Measurements from ENCODE around the gene CAPN12. TPM values are rescaled to one million over a fixed set of nuclear protein-coding genes. Genes with fewer than 3 reads are reported as not detected.
"Not testable (repeated sequence)": the region's sequence is repeated elsewhere in the genome, so short reads cannot be mapped to it uniquely, and the experiment has no call there.

CAPN12 gene, protein sequence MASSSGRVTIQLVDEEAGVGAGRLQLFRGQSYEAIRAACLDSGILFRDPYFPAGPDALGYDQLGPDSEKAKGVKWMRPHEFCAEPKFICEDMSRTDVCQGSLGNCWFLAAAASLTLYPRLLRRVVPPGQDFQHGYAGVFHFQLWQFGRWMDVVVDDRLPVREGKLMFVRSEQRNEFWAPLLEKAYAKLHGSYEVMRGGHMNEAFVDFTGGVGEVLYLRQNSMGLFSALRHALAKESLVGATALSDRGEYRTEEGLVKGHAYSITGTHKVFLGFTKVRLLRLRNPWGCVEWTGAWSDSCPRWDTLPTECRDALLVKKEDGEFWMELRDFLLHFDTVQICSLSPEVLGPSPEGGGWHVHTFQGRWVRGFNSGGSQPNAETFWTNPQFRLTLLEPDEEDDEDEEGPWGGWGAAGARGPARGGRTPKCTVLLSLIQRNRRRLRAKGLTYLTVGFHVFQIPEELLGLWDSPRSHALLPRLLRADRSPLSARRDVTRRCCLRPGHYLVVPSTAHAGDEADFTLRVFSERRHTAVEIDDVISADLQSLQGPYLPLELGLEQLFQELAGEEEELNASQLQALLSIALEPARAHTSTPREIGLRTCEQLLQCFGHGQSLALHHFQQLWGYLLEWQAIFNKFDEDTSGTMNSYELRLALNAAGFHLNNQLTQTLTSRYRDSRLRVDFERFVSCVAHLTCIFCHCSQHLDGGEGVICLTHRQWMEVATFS
- 5.3 TPM for polyA plus RNA-seq (2012; ENCODE audit: low read depth, missing spikeins)

DNA sequence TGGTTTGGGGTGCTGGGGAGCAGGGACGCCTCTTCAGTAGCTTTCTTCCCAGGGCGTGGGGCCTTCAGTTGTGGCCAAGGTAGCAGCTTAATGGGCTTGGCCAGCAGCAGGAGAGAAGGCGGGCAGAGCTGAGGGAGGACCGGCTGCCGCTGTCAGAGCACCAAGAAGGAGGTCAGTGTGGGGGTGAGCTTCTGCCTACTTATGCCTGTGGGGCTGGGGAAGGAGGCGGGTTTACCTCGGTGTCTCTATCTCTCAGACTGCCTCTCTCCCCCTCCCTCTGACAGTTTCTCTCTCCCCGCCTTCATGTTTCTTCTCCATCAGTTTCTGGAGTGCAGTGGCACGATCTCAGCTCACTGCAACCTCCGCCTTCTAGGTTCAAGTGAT is at the start of gene CAPN12:
Gene CAPN12, minus strand, starts transcription at position 177 of the 384 bp plus-strand sequence. CDS start 309 bp downstream, outside the sequence.
- FAIRE-seq = no peak

DNA sequence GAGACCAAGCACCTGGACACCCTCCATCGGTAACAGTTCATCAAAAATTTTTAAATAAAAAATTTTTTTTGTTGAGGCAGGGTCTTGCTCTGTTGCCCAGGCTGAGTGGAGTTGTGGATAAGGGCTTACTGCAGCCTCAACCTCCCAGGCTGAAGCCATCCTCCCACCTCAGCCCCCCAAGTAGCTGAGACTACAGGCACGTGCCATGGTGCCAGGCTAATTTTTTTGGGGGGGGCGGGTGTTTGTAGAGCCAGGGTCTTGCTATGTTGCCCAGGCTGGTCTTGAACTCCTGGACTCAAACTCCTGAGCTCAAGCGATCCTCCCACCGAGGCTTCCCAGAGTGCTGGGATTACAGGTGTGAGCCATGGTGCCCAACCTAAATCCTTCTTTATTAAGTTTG is 49.4 kb upstream of the CAPN12 start:
- TF ChIP-seq POU2F2 (IDR thresholded peaks at IDR 0.05; ENCODE audit: low read depth, low read length) (no peak), PAX5 (IDR thresholded peaks at IDR 0.05; ENCODE audit: insufficient read depth, low read length, severe bottlenecking) (no peak), POLR2A (IDR thresholded peaks at IDR 0.05; ENCODE audit: low read depth, low read length) (no peak), TAF1 (IDR thresholded peaks at IDR 0.05; ENCODE audit: low read depth, low read length) (no peak), SPI1 (IDR thresholded peaks at IDR 0.05; ENCODE audit: low read depth, low read length) (no peak), POLR2AphosphoS5 (IDR thresholded peaks at IDR 0.05; ENCODE audit: low read depth, low read length) (no peak)
- FAIRE-seq (no peak), DNase-seq (ENCODE audit: insufficient read length, low spot score) (no peak)

More for the DNA sequence above, at the start of gene CAPN12:
- TF ChIP-seq PAX5 (IDR thresholded peaks at IDR 0.05; ENCODE audit: insufficient read depth, low read length, severe bottlenecking) (no peak), TAF1 (IDR thresholded peaks at IDR 0.05; ENCODE audit: low read depth, low read length) (no peak), POLR2A (IDR thresholded peaks at IDR 0.05; ENCODE audit: low read depth, low read length) (no peak), POLR2AphosphoS5 (IDR thresholded peaks at IDR 0.05; ENCODE audit: low read depth, low read length) (no peak), POU2F2 (IDR thresholded peaks at IDR 0.05; ENCODE audit: low read depth, low read length) (no peak), SPI1 (IDR thresholded peaks at IDR 0.05; ENCODE audit: low read depth, low read length) (no peak)
- no peak for DNase-seq (ENCODE audit: insufficient read length, low spot score)

DNA sequence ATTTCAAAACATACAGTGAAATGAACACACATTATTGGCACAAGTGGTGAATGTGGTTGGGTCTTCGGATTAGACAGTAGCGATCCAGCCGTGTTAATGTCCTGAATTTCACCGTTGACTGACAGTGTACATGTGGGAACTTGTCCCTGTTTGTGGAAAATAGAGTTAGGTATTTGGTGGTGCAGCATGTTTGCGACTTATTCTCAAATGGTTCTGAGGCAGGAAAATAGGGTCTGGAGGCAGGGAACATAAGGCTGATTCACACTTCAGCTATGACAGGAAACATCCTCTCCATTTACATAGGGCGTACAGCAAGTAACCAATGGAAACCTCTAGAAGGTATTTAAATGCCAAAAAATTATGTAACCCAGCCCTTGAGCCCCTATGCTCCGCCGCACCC is 48.9 kb upstream of the CAPN12 start:
- DNase-seq (ENCODE audit: insufficient read length, low spot score) (no peak), FAIRE-seq (peak; percentile 9)
- TF ChIP-seq SPI1 (IDR thresholded peaks at IDR 0.05; ENCODE audit: low read depth, low read length) (no peak), TAF1 (IDR thresholded peaks at IDR 0.05; ENCODE audit: low read depth, low read length) (no peak), PAX5 (IDR thresholded peaks at IDR 0.05; ENCODE audit: insufficient read depth, low read length, severe bottlenecking) (no peak), POLR2A (IDR thresholded peaks at IDR 0.05; ENCODE audit: low read depth, low read length) (no peak), POU2F2 (IDR thresholded peaks at IDR 0.05; ENCODE audit: low read depth, low read length) (no peak), POLR2AphosphoS5 (IDR thresholded peaks at IDR 0.05; ENCODE audit: low read depth, low read length) (no peak)

DNA sequence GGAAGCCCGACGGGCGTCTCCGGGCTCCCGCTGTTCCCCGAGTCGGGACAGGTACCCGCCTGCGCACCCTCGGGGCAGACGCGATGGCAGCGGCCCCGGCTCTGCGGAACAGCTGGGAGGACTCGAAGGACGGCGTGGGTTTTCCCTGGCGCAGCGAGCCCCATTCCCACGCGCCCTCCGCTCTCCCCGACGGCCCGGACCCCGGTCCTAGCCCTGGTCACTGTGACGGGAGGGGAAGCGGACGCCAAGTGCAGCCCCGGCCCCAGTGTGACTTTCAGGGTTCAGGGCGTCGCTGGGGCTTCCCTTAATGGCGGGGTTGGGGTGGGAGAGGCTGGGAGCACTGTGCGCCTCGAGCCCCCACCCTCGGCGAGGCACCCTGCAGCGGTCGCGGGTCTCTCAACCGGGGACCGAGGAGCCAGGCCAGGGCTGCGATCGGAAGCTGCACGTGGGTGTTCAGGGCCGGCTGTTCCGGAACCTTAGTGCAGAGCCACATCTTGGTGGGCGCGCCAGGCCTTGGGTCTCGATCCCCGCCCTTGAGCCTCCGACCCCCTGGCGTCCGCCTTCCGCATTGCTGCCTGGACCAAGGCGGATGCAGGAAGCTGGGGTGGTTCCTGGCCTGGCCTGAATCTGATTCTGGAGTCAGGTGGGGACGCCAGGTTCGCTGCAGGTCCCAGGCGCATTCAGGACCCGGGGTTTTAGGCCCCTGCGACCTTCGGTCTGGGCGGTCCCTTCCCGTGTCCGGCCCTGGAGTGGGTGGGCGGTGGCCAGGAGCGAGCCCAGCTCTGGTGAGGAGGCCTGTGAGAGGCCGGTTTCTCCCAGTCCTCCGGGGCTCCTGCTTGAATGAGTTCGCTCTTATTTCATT is 48.2 kb upstream of the CAPN12 start:
- peak; percentile 85 for FAIRE-seq
- DNase-seq (ENCODE audit: insufficient read length, low spot score) = no peak
- TF ChIP-seq POLR2A (IDR thresholded peaks at IDR 0.05; ENCODE audit: low read depth, low read length) (no peak), TAF1 (IDR thresholded peaks at IDR 0.05; ENCODE audit: low read depth, low read length) (no peak), PAX5 (IDR thresholded peaks at IDR 0.05; ENCODE audit: insufficient read depth, low read length, severe bottlenecking) (no peak)

DNA sequence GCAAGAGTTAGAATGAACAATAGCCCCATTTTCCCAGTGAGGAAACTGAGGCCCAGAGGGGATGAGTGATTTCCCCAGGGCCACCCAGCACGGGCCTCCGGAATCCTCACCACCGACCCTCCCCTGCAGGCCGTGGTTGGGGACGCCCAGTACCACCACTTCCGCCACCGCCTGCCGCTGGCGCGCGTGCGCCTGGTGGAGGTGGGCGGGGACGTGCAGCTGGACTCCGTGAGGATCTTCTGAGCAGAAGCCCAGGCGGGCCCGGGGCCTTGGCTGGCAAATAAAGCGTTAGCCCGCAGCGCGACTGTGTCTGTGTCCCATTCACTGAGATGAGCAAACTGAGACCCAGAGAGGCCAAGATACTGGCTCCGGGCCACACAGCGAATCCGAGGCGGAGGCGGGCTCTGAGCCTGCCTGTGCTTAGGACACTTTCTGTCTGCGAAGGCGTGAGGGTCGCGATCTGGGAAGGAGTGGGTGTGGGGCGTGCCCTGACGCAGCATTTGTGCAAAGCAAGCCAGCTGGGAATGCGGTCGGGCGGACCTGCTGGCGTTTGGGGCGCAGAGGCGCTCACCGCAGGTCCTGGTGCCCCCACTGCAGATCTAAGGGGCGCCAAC is 47.3 kb upstream of the CAPN12 start:
- FAIRE-seq = peak; percentile 100
- not testable (repeated sequence) for DNase-seq (ENCODE audit: insufficient read length, low spot score)

DNA sequence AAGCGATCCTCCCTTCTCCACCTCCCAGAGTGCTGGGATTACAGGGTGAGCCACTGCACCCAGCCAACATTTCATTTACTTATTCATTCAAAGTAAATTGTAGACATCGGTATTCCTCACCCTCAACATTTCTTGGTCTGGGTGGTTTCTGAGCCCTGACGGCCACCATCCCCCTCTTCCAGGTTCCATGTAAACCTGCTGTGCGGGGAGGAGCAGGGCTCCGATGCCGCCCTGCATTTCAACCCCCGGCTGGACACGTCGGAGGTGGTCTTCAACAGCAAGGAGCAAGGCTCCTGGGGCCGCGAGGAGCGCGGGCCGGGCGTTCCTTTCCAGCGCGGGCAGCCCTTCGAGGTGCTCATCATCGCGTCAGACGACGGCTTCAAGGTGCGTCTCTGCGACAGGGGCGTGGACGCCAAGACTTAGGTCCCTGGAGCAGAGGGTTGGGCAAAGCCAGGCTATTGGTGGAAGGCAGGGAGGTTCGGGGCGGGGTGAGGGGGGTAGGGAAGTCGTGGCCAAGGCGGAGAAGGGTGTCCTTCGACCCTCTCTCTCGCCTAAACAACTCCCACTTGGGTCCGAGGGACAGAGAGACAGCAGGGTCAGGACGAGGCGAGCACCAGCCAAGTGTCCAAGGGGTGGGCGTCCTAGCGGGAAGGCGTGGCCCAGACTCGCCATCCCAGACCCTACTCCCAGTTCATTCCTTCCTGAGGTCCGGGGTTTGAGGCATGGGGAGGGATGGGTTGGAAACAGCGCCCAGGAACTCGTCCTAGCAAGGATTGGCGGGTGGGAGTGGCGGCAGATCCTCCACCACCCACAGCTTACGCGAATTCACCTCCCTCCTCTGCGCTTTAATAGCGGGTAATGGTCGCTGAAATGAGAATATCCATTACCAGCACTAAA is 46.5 kb upstream of the CAPN12 start:
- not testable (repeated sequence) for FAIRE-seq; DNase-seq (ENCODE audit: insufficient read length, low spot score)

DNA sequence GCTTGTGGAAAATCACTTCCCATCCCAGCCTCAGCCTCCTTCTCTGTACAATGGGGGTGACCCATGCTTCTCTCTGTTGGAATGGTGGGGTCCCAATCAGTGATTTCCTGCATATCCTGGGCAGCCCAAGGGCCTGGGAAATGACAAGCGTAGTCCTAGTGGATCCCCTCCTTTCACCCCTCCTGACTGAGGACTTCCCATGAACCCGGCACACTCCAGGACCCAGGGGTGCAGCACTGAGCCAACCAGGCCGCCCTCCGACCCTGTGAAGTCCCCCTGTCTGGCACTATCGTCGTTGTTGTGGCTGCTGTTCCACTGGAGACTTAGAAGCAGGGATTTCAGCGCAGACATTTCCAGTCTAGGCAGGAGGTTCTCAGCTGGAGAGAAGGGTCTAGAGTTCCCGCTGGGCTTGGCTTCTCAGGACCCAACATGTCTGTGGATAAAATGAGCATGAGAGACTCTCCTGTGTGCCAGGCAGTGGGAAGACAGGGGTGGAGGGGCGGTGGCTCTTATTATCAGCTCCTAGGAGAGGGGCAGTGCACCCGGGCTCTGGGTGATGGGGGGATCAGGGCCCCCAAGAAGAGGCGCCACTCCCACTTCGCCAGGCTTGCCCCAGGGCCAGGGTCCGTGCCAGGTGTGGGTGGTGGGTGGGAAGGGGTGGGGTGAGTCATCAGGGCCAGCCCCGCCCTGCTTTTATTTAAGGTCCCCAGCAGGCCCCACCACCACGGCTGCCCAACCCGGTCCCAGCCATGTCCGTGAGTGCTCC is 44.4 kb upstream of the CAPN12 start, which contains the start of gene LGALS7B:
Gene LGALS7B, plus strand, starts transcription at position 723 of the 766 bp plus-strand sequence. Its CDS starts 27 bp downstream, at position 750.
- TF ChIP-seq TAF1 (IDR thresholded peaks at IDR 0.05; ENCODE audit: low read depth, low read length) = no peak
- TF ChIP-seq PAX5 (IDR thresholded peaks at IDR 0.05; ENCODE audit: insufficient read depth, low read length, severe bottlenecking) = no peak
- TF ChIP-seq POU2F2 (IDR thresholded peaks at IDR 0.05; ENCODE audit: low read depth, low read length) = no peak
- TF ChIP-seq SPI1 (IDR thresholded peaks at IDR 0.05; ENCODE audit: low read depth, low read length) = no peak
- TF ChIP-seq POLR2A (IDR thresholded peaks at IDR 0.05; ENCODE audit: low read depth, low read length) = no peak
- no peak for TF ChIP-seq POLR2AphosphoS5 (IDR thresholded peaks at IDR 0.05; ENCODE audit: low read depth, low read length)
- FAIRE-seq (no peak), DNase-seq (ENCODE audit: insufficient read length, low spot score) (no peak)

DNA sequence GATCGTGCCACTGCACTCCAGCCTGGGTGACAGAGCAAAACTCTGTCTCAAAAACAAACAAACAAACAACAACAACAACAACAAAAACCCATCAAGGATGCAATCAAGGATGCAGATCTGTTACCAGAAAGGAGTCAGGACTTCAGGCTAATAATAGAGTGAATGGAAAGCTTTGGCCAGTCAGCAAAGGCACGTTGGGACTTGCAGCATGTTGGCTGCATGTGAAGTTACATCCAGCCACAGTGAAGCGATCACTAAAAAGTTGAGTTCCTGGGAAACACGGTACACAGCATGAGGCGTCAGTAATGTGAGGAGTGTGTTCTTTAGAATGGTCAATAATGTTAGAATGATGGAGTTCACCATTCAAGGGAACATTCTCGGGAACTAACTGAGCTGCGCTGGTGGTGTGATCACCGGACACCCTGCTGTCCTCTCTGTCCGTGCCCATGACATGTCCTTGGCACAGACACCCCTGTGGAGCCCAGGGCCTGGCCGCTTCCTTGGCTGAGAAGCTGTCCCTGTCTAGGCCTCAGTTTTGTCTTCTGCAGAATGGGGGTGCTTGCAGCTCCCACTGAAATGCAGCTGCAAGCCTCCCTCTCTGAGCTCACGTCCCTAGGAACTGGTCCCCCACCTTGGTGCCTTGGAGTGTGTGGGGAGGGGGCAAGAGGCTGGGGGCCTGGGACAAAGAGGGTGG is 42.4 kb upstream of the CAPN12 start:
- DNase-seq (ENCODE audit: insufficient read length, low spot score) = no peak
- no peak for TF ChIP-seq TAF1 (IDR thresholded peaks at IDR 0.05; ENCODE audit: low read depth, low read length)
- no peak for TF ChIP-seq POLR2A (IDR thresholded peaks at IDR 0.05; ENCODE audit: low read depth, low read length)
- no peak for TF ChIP-seq SPI1 (IDR thresholded peaks at IDR 0.05; ENCODE audit: low read depth, low read length)
- no peak for TF ChIP-seq PAX5 (IDR thresholded peaks at IDR 0.05; ENCODE audit: insufficient read depth, low read length, severe bottlenecking)
- TF ChIP-seq POLR2AphosphoS5 (IDR thresholded peaks at IDR 0.05; ENCODE audit: low read depth, low read length) = no peak
- TF ChIP-seq POU2F2 (IDR thresholded peaks at IDR 0.05; ENCODE audit: low read depth, low read length) = no peak
- no peak for FAIRE-seq

DNA sequence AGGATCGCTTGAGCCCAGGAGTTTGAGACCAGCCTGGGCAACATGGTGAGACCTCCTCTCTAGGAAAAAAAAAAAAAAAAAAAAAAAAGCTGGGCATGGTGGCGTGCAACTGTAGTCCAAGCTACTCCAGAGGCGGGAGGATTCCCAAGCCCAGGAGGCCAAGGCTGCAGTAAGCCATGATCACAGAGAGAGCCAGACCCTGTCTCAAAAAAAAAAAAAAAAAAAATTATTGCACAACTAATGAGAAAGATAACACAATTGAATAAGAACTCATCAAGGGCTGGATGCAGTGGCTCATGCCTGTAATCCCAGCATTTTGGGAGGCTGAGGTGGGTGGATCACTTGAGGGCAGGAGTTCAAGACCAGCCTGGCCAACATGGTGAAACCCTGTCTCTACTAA is 41.8 kb upstream of the CAPN12 start:
- FAIRE-seq; DNase-seq (ENCODE audit: insufficient read length, low spot score): not testable (repeated sequence)
